Measurements from ENCODE around the gene AFTPH. TPM values are rescaled to one million over a fixed set of nuclear protein-coding genes. Genes with fewer than 3 reads are reported as not detected.
A peak's percentile ranks its signal among the peaks of the same experiment; 100 is the strongest.

Gene AFTPH
- total RNA-seq, 2 experiments from 2014 or later, result 24.2 to 24.3 TPM

- Histone ChIP-seq H3K9me3 (ENCODE audit: control insufficient read depth in 1 of 2, insufficient read depth in 1 of 2, low read length in 2 of 2) (no peaks in the 10 kb centered on the region), H3K36me3 (ENCODE audit: insufficient read depth, low read length) (no peaks in the 10 kb centered on the region), H3K27ac (ENCODE audit: low read depth in 1 of 2, low read length in 2 of 2) (no peak overlapping the region), H3K27me3 (ENCODE audit: control insufficient read depth in 1 of 2, insufficient read depth in 2 of 2, low read length in 2 of 2) (no peaks in the 10 kb centered on the region), H3K4me1 (ENCODE audit: insufficient read depth, low read length) (peaks cover 15% of the 10 kb centered on the region), H3K4me3 (ENCODE audit: low read length) (no peak overlapping the region)
- H3K4me1 Mint-ChIP-seq (ENCODE audit: low read depth), result peaks cover 11% of the 10 kb centered on the region
- POLR2A ChIA-PET, result interaction anchor here (1.6 to 1.9 kb wide), 2 partner anchors 156 to 438 kb away, joined by 7 read pairs; no protein-coding TSS in a partner anchor
- H3K36me3 Mint-ChIP-seq (ENCODE audit: low read depth), result no peaks in the 10 kb centered on the region
- CTCF ChIA-PET, result interaction anchor here (0.5 to 3.0 kb wide), 19 partner anchors 8 to 536 kb away, joined by 3 to 40 read pairs (median 4); no protein-coding TSS in a partner anchor
- intact Hi-C loops (cut with DNase I, micrococcal nuclease), result loop anchor here (1.0 to 5.0 kb wide), 3 partner anchors 156 to 795 kb away; no protein-coding TSS in a partner anchor
- ATAC-seq (ENCODE audit: poor library complexity) (no peak), DNase-seq (peak in 1 of 14 experiments; percentile 11)
- TF ChIP-seq CTCF (IDR thresholded peaks at IDR 0.05), result no peak
- peaks cover 3% of the 10 kb centered on the region for H3K27me3 Mint-ChIP-seq
- no peak overlapping the region for H3K4me3 Mint-ChIP-seq
- no peaks in the 10 kb centered on the region for H3K9me3 Mint-ChIP-seq
- H3K27ac Mint-ChIP-seq, result no peak overlapping the region
These were observed 36.7 kb upstream of the AFTPH start for GRCh38 chr2:64487256-64488049.

DNA sequence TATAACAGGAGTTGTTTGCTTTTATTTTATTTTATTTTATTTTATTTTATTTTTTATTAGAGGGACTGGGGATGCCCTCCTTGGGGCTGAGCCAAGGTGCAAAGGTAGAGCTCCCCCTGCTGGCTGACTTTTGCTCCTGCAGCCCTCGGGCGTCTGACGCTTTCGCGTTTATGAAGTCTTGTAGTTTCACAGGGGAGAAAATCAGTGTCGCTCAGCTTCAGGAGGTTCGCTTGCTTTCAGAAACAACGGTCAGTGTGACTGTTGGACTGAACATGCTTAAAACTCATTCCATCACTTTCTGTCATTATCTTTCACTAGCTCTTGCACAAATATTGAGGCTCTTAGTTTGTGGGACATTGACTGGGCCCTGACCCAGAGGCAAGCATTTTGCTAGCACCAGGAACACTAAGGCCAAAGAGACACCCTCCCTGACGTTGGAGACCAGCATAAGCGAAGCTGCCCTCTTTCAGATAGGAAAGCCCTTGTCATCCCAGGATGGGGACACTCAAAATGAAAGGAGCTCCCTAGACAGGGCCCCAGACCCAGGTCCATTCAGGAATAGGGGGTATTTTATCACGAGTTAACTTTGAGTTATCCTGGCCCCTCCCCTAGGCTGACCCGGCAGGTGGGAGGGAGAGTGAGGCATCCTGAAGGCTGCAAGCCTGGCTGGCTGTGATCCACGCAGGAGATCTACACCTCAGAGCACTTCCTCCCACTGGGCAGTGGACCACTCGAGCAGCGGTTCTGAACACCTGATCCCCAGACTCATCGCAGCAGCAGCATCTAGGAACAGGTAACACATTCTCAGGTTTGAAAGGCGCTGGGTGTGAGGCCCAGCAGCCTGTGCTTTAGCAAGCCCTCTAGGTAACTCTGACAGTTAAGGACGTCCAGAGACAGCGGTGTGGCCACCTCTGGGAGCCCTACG lies 35.8 kb upstream of the AFTPH start:
- CTCF ChIA-PET, result interaction anchor here (0.5 to 3.0 kb wide), 19 partner anchors 9 to 537 kb away, joined by 3 to 40 read pairs (median 4); no protein-coding TSS in a partner anchor
- Histone ChIP-seq H3K27ac (ENCODE audit: low read depth in 1 of 2, low read length in 2 of 2) (no peak overlapping the region), H3K36me3 (ENCODE audit: insufficient read depth, low read length) (no peaks in the 10 kb centered on the region), H3K4me3 (ENCODE audit: low read length) (no peak overlapping the region), H3K27me3 (ENCODE audit: control insufficient read depth in 1 of 2, insufficient read depth in 2 of 2, low read length in 2 of 2) (no peaks in the 10 kb centered on the region), H3K9me3 (ENCODE audit: control insufficient read depth in 1 of 2, insufficient read depth in 1 of 2, low read length in 2 of 2) (no peaks in the 10 kb centered on the region), H3K4me1 (ENCODE audit: insufficient read depth, low read length) (peaks cover 15% of the 10 kb centered on the region)
- TF ChIP-seq CTCF (IDR thresholded peaks at IDR 0.05), result peak; percentile 99
- H3K27ac Mint-ChIP-seq, result no peak overlapping the region
- no peaks in the 10 kb centered on the region for H3K36me3 Mint-ChIP-seq (ENCODE audit: low read depth)
- POLR2A ChIA-PET, result interaction anchor here (1.6 to 1.9 kb wide), 2 partner anchors 157 to 439 kb away, joined by 7 read pairs; no protein-coding TSS in a partner anchor
- ATAC-seq (ENCODE audit: poor library complexity) (peak; percentile 88), DNase-seq (peak; percentile 63 to 88 (median 76))
- intact Hi-C loops (cut with DNase I, micrococcal nuclease), result loop anchor here (1.0 to 5.0 kb wide), 3 partner anchors 157 to 796 kb away; no protein-coding TSS in a partner anchor
- H3K27me3 Mint-ChIP-seq, result peaks cover 5% of the 10 kb centered on the region
- peaks cover 11% of the 10 kb centered on the region for H3K4me1 Mint-ChIP-seq (ENCODE audit: low read depth)
- H3K4me3 Mint-ChIP-seq, result no peak overlapping the region
- H3K9me3 Mint-ChIP-seq, result no peaks in the 10 kb centered on the region
